GM19395 (cell line): ENCODE data around the gene PRMT5.
A peak's percentile ranks its signal among the peaks of the same experiment; 100 is the strongest.

Source experiments
- ATAC-seq: cut with Tn5 transposase; IDR thresholded peaks from one replicate; pipeline ENCODE4 v1.9.1; 2021; ENCODE audit warnings: mild to moderate bottlenecking, moderate library complexity; ENCODE audit not compliant: unreplicated experiment

The PRMT5 gene

DNA sequence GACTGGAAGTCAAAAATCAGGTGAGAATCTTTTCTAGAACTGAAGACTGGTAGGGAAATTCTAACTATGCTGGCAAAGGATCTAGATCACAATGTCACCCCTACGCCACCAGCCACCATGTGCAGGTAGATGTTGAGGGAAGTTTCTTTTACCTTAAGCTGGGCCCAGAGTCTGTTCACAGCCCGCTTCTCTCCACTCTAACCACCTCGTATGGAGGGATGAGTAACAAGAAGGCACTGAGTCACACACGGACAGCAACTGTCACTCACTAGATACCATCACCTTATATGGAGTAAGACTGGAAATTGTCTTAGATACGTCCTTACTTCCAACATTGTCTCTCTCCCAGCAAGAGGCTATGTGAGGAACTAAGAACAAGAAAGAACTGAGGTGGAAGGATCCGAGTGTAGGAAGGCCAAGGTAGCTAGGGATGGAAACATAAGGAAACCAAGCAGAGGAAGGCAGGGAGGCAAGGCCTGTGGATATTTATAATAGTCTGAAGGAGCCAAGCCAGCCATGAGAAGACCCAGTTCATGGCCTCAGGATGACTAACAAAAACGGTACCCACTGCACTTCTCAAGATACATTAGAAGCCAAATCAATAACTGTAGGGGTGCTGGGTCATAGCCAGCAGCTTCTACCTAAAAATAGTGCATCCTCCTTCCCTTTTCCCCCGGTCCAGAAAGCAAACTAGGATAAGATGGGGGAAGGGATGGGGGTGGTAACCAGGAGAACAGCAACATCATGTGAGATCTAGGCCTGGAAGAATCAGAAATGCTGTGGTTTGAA, 30.7 kb downstream of the PRMT5 start:
- ATAC-seq, result no peak

DNA sequence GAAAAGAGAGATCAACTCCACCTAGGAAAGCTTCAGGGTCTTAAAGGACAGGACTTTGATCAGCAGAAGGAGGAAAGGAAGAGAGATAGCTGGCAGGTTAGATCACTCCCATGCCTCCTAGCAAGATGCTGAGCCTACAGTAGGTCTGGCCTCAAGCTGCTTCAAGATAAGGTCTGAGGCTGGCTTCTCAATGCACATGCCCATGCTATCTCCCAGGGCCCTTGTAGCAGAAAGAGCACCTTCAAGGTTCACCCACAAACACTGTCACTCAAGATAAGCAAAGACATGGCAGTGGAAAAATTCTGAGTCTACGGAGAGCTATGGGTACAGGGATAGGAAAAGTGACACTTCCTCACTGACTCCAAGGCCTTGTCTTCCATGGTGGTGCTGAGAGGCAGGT, 31.8 kb downstream of the PRMT5 start:
- ATAC-seq, result no peak

DNA sequence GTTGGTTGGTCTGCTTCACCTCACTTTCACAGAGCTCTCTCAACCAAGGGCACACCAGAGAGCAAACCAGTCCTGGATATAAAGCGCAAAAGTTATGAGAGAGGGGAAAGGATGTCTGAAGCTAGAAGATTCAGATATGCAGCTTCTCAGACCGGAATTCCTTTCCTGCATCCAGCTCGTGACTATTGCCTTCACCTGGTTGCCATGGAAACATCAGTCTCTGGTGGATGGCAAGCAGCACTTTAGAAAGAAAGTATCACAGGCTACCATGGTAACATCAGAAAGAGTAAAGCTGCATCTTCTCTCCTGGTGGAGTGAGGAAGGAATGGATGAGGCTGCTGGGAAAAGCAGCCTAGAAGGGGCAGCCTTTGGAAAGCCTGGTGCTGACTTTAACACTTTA, 32.4 kb downstream of the PRMT5 start:
- no peak for ATAC-seq

DNA sequence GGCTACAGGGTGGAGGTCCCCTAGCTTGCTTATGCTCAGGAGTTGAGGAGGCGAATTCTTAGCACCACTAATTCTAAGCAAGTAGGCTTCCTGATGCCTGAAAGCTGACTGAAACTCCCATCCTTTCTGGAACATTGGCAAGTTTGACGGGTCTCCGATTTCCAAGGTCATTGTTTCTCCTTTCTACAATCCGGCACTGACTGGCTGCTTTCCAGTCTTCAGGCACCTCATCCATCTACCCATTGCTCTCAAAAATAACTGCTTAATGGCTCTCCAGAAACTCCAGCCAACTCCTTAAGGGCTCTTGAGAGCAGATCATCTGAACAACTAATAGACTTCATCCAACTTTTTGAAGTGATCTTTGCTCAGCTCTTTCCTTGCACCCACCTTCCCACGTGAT, 32.8 kb downstream of the PRMT5 start:
- ATAC-seq, result no peak

DNA sequence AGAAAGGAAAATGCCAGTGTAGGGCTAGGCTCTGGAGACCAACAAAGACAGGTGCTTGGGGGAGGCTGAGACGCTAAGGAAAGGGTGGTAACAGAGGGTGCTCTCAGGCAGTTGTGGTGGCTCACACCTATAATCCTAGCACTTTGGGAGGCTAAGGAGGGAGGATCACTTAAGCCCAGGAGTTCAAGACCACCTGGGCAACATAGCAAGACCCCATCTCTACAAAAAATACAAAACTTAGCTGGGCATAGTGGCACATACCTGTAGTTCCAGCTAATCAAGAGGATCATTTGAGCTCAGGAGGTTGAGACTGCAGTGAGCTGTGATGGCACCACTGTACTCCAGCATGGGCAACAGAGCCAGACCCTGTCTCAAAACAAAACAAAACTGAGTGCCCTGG, 33.8 kb downstream of the PRMT5 start:
- no peak for ATAC-seq

DNA sequence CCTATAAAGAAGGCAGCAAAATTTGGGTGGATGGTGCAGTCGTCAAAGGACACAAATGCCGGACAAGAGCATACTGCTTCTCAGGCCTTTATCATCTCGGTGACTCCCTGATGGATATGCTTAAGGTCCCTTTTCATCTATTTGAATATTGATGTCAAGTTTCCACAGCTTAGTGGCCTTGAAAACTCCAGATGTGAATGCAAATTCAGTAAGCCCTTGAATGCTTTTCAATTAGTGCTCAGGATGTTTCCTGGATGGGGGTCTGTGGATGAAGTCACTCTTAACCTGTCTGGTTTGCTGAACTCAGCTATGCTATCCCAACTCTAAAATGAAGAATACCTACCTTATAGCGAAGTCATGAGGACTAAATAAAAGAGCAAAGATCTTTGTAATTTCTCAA, 35.5 kb downstream of the PRMT5 start:
- no peak for ATAC-seq

DNA sequence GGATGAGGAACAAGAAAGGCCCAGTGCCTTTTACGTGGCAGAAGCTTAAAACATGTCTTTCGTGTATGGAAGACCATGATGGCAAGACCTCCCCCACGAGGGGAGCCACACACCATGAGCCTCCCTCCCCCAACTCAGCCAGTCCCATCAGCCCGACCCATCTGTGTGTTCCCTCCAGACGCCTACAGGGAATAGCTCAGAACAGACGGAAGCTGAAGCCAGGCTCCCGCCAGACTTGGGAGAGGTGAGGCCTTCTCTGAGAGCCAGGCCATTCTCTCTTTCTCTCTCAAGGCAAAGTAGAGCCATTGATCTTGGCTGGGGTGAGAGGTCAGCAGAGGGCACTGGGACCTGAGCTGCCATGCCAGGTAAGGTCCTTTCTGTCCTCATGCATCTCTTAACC, 36.7 kb downstream of the PRMT5 start:
- no peak for ATAC-seq

DNA sequence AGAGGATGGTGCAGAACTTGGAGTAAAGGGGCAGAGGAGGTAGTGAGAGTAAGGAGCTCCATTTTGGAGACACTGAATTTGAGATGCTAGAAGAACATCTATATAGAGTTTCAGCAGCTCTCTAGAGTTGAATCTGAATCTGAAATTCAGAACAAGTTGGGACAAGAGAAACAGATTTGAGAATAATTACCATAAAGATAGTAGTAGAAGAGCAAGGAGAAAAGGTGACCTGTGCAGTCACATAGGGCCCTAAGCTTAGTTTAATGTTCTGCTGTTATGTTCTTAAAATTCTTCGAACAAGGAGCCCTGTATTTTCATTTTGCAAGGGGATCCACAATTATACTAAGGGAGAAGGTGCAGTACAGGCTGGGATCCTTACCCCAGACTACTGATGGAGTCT, 38.8 kb downstream of the PRMT5 start:
- ATAC-seq, result no peak

DNA sequence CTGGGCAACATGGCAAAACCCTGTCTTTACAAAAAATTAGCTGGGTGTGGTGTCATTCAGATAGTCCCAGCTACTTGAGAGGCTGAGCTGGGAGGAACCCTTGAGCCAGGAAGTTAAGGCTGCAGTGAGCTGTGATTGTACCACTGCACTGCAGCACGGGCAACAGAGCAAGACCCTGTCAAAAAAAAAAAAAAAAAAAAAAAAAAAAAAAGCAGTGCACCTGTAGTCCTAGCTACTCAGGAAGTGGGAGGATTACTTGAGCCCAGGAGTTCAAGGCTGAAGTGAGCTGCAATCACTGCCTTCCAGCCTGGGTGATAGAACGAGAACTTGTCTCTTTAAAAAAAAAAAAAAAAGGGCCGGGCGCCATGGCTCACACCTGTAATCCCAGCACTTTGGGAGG, 40.5 kb downstream of the PRMT5 start:
- ATAC-seq, result no peak

DNA sequence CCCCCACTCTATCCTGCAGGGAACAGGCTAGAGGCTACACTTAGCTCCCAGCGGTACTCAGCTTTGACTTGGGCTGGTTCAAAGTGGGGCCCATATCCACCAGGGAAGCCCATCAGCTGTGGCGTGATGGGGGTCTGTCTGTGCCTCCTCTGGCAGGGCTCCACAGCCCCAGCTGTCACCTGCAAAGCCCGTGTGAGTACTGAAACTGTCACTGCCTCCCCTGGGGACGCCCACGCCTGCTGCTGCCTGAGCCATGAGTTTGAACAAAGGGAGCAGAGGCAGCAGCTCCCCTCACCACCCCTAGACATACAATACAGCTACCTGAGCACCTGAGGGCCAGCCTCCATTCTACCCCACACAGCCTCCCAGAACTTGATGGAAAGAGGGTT, 41.2 kb downstream of the PRMT5 start:
- peak; percentile 42 for ATAC-seq

DNA sequence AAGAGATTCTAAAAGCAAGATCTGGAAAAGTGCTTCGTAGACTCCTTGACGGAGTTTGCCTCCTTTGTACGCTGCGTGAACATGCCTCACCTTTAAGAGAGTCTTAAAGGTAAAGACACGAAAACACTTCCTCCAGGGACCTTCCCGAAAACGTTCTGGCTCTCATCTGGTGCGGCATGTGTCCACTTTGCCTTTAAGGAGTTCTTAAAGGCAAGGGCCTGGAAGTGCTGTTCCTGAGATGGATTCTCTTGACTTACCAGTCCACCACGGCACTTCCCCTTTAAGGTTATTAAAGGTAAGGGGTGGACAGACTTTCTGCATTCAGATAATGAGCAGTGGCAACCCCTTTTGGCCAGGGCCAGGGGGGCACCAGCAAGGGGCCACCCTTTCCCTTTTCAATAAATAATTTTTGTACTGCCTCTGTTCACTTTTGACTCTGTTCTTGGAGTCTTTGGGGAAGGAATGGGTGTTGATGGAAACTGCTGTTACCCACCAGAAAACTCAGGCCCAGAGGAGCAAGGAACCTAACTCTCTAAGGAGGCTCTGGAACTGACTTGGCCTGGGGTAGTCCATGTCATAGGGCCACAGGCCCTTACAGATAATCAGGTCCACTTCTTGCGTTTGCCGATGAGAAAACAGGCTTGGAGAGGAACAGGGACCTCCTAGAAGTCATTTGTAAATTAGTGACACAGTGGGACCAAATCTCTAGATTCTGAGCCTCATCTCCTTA, 41.8 kb downstream of the PRMT5 start:
- peak; percentile 50 for ATAC-seq

DNA sequence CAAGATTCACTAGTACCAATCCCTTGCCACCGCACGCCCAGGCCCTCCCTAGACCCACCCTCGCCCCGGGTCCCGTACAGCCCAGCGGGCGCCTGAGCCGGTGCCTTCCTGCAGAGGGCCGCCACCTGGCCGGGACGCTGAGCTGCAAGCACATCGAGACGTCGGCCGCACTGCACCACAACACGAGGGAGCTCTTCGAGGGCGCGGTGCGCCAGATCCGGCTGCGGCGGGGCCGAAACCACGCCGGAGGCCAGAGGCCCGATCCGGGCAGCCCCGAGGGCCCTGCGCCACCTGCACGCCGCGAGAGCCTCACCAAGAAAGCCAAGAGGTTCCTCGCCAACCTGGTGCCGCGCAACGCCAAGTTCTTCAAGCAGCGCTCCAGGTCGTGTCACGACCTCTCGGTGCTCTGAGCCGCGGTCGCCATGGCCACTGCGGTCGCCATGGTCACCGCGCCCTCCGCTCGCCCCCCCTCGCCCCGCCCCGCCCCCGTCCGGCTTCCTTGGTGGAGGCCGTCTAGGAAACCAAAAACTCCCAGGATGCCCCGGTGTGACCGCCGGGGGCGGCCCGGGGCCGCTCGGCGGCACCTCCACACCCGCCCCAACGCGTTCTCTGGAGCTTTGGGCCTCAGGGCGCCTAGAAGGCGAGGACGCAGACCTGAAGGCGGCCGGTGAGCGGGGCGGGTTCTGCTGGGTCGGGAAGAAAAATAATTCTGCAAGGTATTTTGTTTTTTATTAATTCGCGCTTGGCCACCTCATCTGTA, 42.5 kb downstream of the PRMT5 start:
- peak; percentile 57 for ATAC-seq

DNA sequence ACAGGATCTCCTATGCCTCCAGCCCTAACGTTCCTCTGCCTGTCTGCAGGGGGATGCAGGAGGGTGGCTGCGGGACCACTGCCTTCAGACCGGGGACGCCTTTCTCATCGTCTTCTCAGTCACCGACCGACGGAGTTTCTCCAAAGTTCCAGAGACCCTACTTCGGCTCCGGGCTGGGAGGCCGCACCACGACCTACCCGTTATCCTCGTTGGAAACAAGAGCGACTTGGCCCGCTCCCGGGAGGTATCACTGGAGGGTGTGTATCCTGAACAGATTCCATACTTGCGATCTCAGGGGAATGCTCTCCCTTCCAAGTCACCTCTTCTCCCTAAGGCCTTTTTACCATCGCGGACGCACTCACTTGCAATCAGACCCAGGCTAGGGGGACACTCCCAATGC, 43.2 kb downstream of the PRMT5 start:
- ATAC-seq, result no peak

DNA sequence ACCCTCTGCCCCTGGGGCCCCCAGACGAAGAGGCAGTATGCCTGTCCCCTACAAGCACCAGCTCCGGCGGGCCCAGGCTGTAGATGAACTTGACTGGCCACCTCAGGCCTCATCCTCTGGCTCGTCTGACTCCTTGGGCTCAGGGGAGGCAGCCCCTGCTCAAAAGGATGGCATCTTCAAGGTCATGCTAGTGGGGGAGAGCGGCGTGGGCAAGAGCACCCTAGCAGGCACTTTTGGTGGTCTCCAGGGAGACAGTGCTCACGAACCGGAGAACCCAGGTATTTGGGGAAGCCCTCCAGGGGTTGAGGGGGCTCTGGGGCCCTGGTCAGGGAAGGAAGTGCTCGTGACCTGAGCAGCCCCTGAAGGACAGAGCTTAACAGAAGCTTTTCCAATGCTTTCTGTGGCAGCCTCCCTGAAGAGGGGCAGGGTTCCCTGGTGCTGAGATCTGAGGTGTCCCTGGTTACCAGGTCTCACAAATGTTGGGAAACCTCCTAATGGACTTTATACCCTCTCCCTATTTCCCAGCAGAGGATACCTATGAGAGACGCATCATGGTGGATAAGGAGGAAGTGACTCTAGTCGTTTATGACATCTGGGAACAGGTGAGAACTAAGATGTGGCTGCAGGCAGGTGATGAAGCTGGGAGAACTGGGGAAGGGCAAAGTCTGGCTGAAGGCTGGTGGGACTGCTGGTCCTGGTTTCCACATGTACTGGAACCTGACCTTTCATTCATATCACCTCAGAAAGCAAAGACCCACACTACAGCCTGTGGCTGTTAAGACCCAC, 44.2 kb downstream of the PRMT5 start:
- ATAC-seq, result no peak

DNA sequence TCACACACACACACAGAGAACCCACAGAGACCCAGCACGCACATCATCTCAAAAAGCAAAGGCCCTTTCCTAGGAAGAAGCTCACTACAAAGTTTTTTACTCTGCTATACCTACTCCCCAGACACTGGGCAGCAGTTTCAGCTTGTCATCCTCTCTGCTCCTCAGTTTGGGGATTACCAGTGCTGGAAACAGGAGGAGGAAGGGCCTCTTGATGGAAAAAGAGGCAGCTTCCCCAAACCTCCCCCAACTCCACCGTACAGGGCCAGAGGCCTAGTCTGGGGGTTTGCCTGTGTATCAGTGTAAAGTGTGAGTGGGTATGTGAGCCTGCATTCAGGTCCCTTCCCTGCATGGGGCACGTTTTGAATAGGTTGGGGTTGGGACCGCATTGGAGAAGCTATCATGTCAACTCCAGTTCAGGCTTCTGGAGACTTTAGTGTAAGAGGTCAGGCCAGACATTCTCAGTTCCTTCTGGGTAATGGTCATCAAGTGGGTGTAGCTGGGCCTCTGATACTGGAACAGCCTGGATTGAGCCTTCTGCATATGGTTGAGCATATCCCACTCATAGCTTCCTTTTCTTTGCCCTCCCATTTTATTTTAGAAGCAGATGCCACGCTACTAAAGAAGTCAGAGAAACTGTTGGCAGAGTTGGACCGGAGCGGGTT, 45.0 kb downstream of the PRMT5 start:
- ATAC-seq, result no peak

DNA sequence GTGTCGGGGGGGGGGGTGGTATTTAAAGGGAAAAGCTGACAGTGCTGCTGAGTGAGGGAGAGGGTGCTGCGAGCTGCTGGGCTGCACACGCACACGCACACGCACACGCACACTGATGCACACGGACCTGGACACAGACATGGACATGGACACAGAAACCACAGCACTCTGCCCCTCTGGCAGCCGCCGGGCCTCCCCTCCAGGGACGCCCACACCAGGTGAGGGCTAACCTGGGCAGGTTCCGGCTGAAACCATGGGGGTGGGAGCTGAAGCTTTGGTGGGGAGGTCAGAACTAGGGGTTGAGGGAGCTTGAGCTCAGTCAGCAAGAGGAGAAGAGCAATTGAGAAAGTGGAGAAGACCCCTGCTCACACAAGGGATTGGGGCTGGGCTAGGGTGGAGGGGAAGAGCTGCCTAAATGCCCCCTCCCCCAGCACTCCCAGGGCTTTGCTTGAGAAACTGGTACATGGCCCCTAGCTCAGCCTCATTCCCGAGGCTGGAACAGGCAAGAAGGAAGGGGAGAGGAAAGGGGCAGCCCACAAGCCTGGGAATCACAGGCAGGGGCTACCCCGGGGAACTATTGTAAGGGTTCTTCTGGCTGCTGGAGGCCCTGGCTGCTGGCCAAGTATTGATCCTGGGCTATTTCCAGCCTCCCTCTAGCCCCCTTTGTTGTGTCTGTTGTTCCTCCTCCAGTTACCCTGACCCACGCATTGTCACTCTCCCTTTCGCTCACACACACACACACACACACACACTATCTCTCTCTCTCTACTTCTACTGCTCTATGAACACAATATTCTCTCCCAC, 45.8 kb downstream of the PRMT5 start, which contains the start of gene REM2:
REM2 (plus strand) TSS at position 50 of the 804 bp plus-strand sequence; CDS start at position 116, 66 bp downstream.
- ATAC-seq, result no peak

DNA sequence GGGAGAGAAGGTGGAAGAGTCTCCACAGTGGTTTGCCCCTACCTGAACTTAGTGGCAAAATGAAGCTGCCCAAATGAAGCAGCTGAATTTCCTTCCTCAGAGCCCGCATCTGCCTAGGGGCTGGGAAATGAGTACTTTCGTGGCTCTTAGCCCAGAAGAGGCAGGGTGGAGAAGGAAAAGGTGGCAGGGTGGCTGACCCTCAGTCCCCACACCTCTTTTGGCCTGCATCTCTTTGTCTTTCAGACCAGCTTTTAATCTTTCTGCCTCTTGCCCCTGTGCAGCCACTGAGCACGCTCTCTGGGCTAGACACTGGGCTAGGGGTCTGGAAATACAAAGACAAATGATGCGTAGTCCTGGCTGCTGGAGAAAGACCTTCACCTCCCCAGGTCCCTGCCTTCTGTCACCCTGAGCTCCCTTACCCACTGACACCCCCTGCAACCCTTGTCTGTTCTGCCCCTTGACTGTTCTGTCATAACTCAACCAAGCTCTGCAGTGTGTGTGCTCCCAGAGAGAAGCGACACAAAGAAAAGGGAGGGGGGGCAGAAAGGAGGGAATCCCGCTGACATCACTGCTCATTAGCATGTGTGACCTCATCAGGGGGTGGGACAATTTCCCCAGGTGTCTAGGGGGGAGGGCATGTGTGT, 46.5 kb downstream of the PRMT5 start:
- no peak for ATAC-seq

DNA sequence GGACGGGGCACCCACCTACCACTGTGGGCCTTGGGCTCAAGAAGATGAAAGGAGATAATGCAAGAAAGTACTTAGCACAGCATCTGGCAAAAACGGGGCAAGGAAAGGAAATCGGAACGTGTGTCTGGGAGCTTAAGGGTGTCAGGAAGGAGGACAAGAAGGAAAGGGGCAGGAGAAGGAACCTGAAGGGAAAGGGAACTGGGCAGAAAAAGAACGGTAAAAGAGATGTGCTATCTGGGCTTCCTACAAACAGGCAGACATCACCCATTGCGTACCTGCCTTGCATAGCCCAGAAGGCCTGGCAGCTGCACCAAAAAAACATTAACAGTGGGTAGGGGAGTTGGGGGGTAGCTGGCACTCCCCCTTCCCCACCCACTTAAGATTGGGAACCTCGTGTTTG, 47.1 kb downstream of the PRMT5 start:
- no peak for ATAC-seq
